ENCODE measurements around the gene CLEC18A. TPM values are rescaled to one million over a fixed set of nuclear protein-coding genes. Genes with fewer than 3 reads are reported as not detected.
"Not testable (repeated sequence)": the region's sequence is repeated elsewhere in the genome, so short reads cannot be mapped to it uniquely, and the experiment has no call there.

CLEC18A gene
- total RNA-seq, 1 experiment from 2014 or later: 1.6 TPM

- H3K56ac ChIP-seq (ENCODE audit: insufficient read length, low read depth, low read length); H2AK5ac ChIP-seq (ENCODE audit: insufficient read length, low read length); H3K9ac ChIP-seq (ENCODE audit: extremely low read depth, insufficient read length, low read length); H3K27me3 ChIP-seq (ENCODE audit: insufficient read depth, low read length); H2BK5ac ChIP-seq (ENCODE audit: insufficient read length, low read length); H3K23me2 ChIP-seq (ENCODE audit: insufficient read length, low read depth, low read length, poor library complexity, severe bottlenecking); H4K8ac ChIP-seq (replicated peaks; ENCODE audit: insufficient read length, low read depth, low read length); H2AFZ ChIP-seq (ENCODE audit: low read length); H3K27me3 Mint-ChIP-seq (ENCODE audit: low read depth); H3K4me2 ChIP-seq (ENCODE audit: insufficient read depth, insufficient read length, low read length); H3K18ac ChIP-seq (ENCODE audit: insufficient read length, low read depth, low read length); H3K4ac ChIP-seq (ENCODE audit: low read depth, low read length); DNase-seq; H3K23ac ChIP-seq (ENCODE audit: insufficient read length, low read depth, low read length); H4K5ac ChIP-seq (ENCODE audit: insufficient read length, low read depth, low read length); H3K27ac Mint-ChIP-seq; H2BK120ac ChIP-seq (ENCODE audit: low read depth, low read length, poor library complexity, severe bottlenecking); H3K79me2 ChIP-seq (ENCODE audit: insufficient read depth, low read length); H2BK12ac ChIP-seq (ENCODE audit: insufficient read length, low read depth, low read length); H4K91ac ChIP-seq (ENCODE audit: insufficient read length, low read depth, low read length); H3K4me1 ChIP-seq (ENCODE audit: insufficient read depth, low read length); H3K4me1 Mint-ChIP-seq; H3K9me3 ChIP-seq (ENCODE audit: control insufficient read depth, low read depth, low read length); H3K4me3 Mint-ChIP-seq; H3K9me3 Mint-ChIP-seq; H2BK15ac ChIP-seq (ENCODE audit: low read depth, low read length); H3K79me1 ChIP-seq (ENCODE audit: insufficient read depth, low read depth, low read length, poor library complexity, severe bottlenecking); H3K14ac ChIP-seq (ENCODE audit: insufficient read depth, low read length); H3K27ac ChIP-seq (ENCODE audit: insufficient read length, low read depth, low read length); H3T11ph ChIP-seq (ENCODE audit: low read length); H2BK20ac ChIP-seq (ENCODE audit: low read depth, low read length, poor library complexity, severe bottlenecking); H3K36me3 Mint-ChIP-seq (ENCODE audit: insufficient read depth in 1 of 3, low read depth in 3 of 3); H4K20me1 ChIP-seq (ENCODE audit: control insufficient read depth, insufficient read depth, insufficient read length): not testable (repeated sequence)
- no CpG with 5 or more reads among the region's 2 CpGs for WGBS (ENCODE audit: extremely low coverage, insufficient read length, low lambda C conversion rate)
Observed at GRCh38 chr16:70003511-70003910, 52.4 kb downstream of the CLEC18A start.

GRCh38 chr16:70008604-70009003, 57.5 kb downstream of the CLEC18A start:
- not testable (repeated sequence) for H3K23me2 ChIP-seq (ENCODE audit: insufficient read length, low read depth, low read length, poor library complexity, severe bottlenecking); H3K79me1 ChIP-seq (ENCODE audit: insufficient read depth, low read depth, low read length, poor library complexity, severe bottlenecking); H2AK5ac ChIP-seq (ENCODE audit: insufficient read length, low read length); H4K8ac ChIP-seq (replicated peaks; ENCODE audit: insufficient read length, low read depth, low read length); H2BK12ac ChIP-seq (ENCODE audit: insufficient read length, low read depth, low read length); H3T11ph ChIP-seq (ENCODE audit: low read length); H3K27me3 Mint-ChIP-seq (ENCODE audit: low read depth); H3K4me1 ChIP-seq (ENCODE audit: insufficient read depth, low read length); H2BK20ac ChIP-seq (ENCODE audit: low read depth, low read length, poor library complexity, severe bottlenecking); H3K4ac ChIP-seq (ENCODE audit: low read depth, low read length); H3K4me2 ChIP-seq (ENCODE audit: insufficient read depth, insufficient read length, low read length); H3K4me1 Mint-ChIP-seq; H3K14ac ChIP-seq (ENCODE audit: insufficient read depth, low read length); H3K27ac ChIP-seq (ENCODE audit: insufficient read length, low read depth, low read length); H3K27me3 ChIP-seq (ENCODE audit: insufficient read depth, low read length); H3K9ac ChIP-seq (ENCODE audit: extremely low read depth, insufficient read length, low read length); H3K79me2 ChIP-seq (ENCODE audit: insufficient read depth, low read length); H3K27ac Mint-ChIP-seq; H2BK15ac ChIP-seq (ENCODE audit: low read depth, low read length); H3K9me3 Mint-ChIP-seq; H4K20me1 ChIP-seq (ENCODE audit: control insufficient read depth, insufficient read depth, insufficient read length); H2AFZ ChIP-seq (ENCODE audit: low read length); H3K4me3 Mint-ChIP-seq; H3K23ac ChIP-seq (ENCODE audit: insufficient read length, low read depth, low read length); H3K9me3 ChIP-seq (ENCODE audit: control insufficient read depth, low read depth, low read length); H4K91ac ChIP-seq (ENCODE audit: insufficient read length, low read depth, low read length); H3K56ac ChIP-seq (ENCODE audit: insufficient read length, low read depth, low read length); H2BK120ac ChIP-seq (ENCODE audit: low read depth, low read length, poor library complexity, severe bottlenecking); H3K18ac ChIP-seq (ENCODE audit: insufficient read length, low read depth, low read length); H2BK5ac ChIP-seq (ENCODE audit: insufficient read length, low read length); DNase-seq; H4K5ac ChIP-seq (ENCODE audit: insufficient read length, low read depth, low read length)
- peaks cover 0 to 27% (median 8%) of the 10 kb centered on the region in 3 experiments; a peak in 6 of 7 replicates for H3K36me3 Mint-ChIP-seq (ENCODE audit: insufficient read depth in 1 of 3, low read depth in 3 of 3)
- no CpG with 5 or more reads among the region's 3 CpGs for WGBS (ENCODE audit: extremely low coverage, insufficient read length, low lambda C conversion rate)
